GM13977 (cell line): ENCODE results near the gene ZMIZ2.
A peak's percentile ranks its signal among the peaks of the same experiment; 100 is the strongest.

Experiments used
- DNase-seq: peaks from one replicate; pipeline ENCODE4 v3.0.0; 2012; ENCODE audit warnings: low spot score
- CTCF ChIP-seq: IDR thresholded peaks from 2 replicates; pipeline ENCODE4 v1.5.1; 2012; ENCODE audit warnings: mild to moderate bottlenecking, control low read depth; ENCODE audit not compliant: insufficient read depth; ENCODE audit errors: extremely low read depth, missing control alignments
- in situ Hi-C: fragments of 300-500 bp; cut with MboI; formaldehyde crosslinking; loops from one replicate; pipeline ENCODE4 v1.12.0; 2022; ENCODE audit warnings: low sequenced_read_pairs, low pct_unique_long_range_greater_than_20kb, mixed read lengths, inconsistent platforms; ENCODE audit not compliant: unreplicated experiment

The ZMIZ2 gene

GRCh38 chr7:44757739-44758138 lies 9.1 kb downstream of the ZMIZ2 start:
- in situ Hi-C loops = no loop called here
- peak; percentile 18 for DNase-seq

GRCh38 chr7:44759246-44759645 lies 10.6 kb downstream of the ZMIZ2 start:
- in situ Hi-C loops = no loop called here
- TF ChIP-seq CTCF = no peak
- DNase-seq = peak; percentile 14

More at GRCh38 chr7:44757739-44758138, 9.1 kb downstream of the ZMIZ2 start:
- no peak for TF ChIP-seq CTCF

- in situ Hi-C loops = no loop called here
- no peak for DNase-seq
- no peak for TF ChIP-seq CTCF
Measured at GRCh38 chr7:44760034-44760580, 11.5 kb downstream of the ZMIZ2 start.

GRCh38 chr7:44761207-44762161 lies 12.8 kb downstream of the ZMIZ2 start:
- in situ Hi-C loops = no loop called here
- no peak for TF ChIP-seq CTCF
- no peak for DNase-seq

GRCh38 chr7:44762300-44762699 lies 13.7 kb downstream of the ZMIZ2 start:
- peak; percentile 23 for DNase-seq
- in situ Hi-C loops = no loop called here
- TF ChIP-seq CTCF = no peak

GRCh38 chr7:44762726-44763522 lies 14.3 kb downstream of the ZMIZ2 start:
- no peak for TF ChIP-seq CTCF

More at GRCh38 chr7:44762726-44763522, 14.3 kb downstream of the ZMIZ2 start:
- in situ Hi-C loops = no loop called here
- peak; percentile 14 for DNase-seq
